GM21390 (cell line): ENCODE measurements around the gene ZBBX.

Experiments used
- ATAC-seq: cut with Tn5 transposase; IDR thresholded peaks from one replicate; pipeline ENCODE4 v1.9.1; 2021; ENCODE audit not compliant: unreplicated experiment

ZBBX gene

GRCh38 chr3:167318306-167318705 lies 61.8 kb downstream of the ZBBX start:
- no peak for ATAC-seq

DNA sequence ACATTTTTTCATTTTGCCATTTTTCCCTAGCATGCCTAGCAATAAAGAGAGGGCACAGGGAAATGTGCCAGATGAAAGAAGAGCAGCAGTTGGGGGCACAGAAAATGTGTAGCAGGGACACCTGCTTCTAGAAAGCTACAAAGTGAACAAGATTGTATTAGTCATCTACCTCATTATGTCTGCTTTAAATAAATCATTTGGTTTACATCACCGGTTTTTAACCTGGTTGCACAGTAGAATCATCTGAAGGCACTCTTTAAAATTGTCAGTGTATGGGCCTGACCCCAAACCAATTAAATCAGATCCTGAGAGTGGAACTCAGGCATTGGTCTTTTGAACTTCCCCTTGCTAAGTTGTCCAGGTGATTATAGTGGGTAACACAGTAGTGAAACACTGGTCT lies 73.8 kb downstream of the ZBBX start:
- no peak for ATAC-seq

DNA sequence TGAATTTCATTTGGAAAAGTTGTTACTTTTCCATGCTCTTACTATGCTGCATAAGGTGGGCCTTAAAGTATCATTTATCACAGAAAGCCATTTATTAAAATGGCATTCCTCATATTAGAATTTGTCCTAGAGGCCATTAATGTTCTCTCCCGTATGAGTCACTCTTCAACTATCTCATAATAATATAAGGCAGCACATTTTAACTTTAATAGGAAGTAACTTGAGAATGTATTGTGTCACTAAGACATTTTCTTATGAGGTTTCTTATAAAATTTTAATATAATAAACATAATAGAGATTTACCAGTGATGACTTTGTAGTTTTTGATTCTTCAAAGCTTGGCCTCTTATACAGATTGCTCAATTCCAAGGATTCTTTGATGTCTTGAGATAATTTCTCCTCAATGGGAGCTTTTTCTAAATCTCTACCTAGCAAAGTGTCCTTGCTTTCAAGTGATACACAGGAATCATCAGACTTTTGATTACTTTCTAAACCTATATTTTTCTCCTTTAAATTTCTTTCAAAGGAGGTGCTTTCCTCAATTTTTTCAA lies 74.7 kb downstream of the ZBBX start:
- ATAC-seq: no peak

DNA sequence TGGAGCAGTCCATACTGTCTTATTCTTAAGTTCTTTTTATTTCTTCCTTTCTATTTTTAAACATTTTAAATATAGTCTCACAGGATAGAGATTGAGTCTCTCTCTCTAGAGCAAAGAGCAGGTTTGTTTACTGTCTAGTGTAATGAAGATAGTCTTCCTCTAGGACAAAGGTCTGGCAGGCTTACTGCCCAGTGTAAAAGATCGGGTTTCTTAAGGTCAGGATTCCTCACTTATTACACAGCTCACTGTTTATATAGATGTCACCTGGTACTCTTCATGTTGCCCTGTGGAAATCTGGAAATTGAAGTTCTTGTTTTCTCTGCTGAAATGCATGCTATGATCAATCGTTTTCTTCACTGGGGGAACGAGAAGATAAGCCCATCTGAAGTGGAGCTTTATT lies 76.0 kb downstream of the ZBBX start:
- no peak for ATAC-seq

GRCh38 chr3:167302678-167303077 lies 77.4 kb downstream of the ZBBX start:
- ATAC-seq: no peak

DNA sequence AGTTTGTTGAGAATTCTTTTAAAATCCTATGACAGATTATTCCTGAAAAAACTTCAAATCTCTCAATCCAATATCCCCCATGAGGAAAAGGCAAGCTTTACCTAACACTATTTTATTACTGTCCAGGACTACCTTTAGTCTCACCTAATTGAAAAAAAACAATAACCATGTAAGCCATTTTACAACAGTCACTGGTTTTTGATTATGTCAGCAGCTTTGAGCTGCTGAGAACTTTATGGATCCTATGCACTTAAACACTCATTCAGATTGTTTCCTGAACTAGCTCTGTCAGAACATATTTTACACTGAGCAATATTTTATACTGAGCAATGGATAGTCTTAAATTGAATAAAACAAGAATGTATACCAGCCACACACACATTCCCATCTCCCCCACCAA lies 79.9 kb downstream of the ZBBX start:
- ATAC-seq: no peak

DNA sequence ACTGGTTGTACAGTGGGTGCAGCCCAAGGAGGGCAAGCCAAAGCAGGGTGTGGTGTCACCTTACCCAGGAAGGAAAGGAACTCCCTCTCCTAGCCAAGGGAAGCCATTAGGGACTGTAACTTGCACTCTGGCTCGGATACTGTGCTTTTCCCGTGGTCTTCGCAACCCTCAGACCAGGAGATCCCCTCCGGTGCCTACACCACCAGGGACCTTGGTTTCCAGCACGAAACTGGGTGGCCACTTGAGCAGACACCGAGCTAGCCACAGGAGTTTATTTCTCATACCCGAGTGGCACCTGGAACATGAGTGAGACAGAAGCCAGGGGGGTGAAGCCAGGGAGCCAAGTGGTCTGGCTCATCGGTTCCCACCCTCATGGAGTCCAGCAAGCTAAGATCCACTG lies 90.7 kb downstream of the ZBBX start:
- ATAC-seq: no peak

- ATAC-seq: no peak
Measured at GRCh38 chr3:167288737-167289136, 91.4 kb downstream of the ZBBX start.

DNA sequence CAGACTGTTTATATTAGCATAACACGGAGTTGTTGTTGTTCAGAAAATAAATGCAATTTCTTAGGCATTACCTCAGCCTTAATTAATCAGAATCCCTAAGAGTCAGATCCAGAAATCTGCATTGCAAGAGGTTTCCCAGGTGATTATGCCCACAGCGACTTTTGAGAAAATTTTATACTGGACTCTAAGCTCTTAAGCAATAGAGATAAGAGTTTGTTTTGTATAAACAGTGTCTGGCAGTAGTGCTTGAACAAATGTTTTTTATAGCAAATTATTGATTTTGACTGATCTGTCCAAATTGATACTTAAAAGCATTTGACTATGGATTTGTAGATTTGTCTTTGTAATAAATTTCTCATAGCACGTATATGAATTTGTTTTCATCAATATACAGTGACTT lies 92.8 kb downstream of the ZBBX start:
- no peak for ATAC-seq

- ATAC-seq: no peak
Measured at GRCh38 chr3:167274141-167274874, 105.8 kb downstream of the ZBBX start.

- no peak for ATAC-seq
Measured at GRCh38 chr3:167253037-167253436, 127.1 kb downstream of the ZBBX start.

DNA sequence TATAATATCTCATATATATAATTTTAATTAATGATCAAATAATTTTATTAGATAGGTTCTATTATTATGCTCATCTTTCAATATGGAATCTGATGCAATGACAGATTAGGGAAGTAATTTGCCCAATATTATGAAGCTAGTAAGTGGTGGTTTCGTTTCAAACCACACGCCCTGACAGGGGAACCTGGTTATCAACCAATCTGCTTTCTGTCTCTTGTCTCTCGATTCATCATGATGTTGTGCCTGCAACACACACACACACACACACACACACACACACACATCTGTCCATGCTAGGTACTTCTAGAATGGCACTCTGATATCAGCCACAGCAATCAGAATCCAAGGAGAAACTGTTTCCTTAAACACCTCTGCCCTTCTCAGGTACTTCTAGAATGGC lies 128.4 kb downstream of the ZBBX start:
- no peak for ATAC-seq

DNA sequence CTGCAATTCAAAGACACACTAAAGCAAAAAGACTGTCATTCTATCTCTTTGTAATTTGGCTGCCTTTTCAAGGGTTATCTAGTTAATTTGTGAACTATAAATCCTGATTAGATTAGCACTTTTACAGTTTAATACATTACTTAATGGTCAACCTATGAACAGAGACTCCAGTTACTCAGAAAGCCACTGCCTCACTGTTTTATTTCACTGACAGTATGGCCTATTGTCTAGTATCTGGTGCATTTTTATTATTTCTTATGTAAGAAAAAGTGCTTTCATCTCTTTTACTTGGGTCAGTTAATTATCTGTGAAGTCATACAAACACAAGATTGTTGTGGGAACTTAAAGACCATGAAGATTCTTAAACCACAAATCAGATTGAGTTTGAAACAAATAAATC lies 133.8 kb downstream of the ZBBX start:
- ATAC-seq: no peak

DNA sequence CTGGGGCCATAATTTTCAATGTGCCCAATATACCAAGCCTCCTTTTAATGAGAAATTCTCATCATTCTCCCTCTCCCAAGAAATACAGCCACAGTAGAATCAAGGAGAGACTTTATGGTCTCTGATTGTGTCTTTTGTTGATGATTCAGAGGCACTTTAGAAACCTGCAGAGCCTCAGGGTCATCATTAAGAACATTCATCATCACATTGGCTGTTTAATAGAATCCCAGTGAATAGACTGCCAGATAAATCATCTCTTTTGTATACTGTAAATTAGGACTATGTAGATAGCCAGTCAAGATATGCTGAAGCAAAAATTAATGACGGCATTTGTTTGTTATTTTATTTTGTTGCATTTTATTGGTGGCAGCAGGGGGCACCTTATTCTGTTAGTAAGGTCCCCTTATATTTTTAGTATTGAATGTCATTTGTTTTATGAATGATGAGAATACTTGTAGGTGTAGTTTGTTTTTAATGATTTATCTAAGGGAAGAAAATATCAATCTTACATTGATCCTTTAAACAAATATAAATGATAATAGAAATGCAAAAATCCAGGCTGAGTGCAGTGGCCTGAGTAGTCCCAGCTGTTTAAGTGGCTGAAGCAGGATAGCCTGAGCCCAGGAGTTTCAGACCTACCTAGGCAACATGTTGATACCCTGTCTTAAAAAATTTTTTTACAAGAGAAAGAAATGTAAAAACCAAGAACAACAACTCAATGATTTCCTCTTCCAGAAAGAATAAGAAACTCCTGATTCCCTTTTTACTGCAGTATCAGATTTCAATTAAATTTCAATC lies 138.8 kb downstream of the ZBBX start:
- ATAC-seq: no peak

DNA sequence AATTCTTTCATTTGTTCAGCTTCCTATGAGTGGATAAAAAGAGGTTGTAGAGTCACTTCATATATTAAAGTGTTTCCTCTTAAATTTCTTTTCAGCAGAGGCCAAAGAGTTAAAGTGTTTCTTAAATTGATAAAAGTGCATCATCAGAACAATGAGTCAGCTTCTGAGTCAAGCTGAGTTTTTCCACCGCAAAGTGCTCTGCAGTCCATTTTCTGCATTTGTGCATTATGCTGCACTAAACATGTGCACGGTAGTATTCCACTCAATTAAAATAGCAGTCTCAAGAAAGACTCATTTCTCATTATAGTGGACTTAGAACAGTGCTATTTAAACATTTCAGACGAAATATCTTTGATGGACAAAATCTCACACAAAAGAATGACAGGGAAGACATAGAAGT lies 152.0 kb downstream of the ZBBX start:
- ATAC-seq: no peak

DNA sequence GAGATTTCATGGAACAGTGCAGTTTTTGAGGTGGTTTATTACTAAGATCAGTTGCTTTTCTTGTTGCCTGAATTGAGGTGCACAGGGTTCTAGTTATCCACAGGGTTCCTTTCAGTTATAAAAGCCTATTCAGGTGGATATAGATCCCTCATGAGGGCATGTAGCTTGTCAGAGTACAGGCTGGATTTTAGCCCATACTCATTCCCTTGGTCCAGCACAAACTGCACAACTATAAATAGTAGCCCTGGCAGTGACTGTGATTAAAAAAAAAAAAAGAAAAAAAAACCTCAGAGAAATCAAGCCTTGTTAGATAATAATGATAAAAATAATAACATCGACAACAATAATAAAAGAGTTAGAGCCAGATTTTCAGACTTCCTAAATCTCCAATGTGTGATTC lies 154.3 kb downstream of the ZBBX start:
- no peak for ATAC-seq

GRCh38 chr3:167209011-167209410 lies 171.1 kb downstream of the ZBBX start:
- no peak for ATAC-seq

DNA sequence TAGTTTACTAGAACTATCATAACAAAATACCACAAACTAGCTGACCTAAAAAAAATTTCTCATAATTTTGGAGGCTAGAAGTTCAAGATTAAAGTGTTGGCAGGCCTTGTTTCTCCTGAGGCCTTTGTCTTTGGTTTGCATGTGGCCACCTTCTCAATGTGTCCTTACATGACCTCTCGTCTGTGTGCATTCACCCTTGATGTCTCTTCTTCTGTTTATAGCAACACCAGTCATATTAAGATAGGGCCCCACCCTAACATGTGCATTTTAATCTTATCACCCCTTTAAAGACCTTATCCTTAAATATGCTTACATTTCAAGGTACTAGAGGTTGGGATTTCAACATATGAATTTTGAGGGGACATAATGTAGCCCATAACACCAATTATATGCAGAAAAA lies 177.0 kb downstream of the ZBBX start:
- ATAC-seq: no peak

GRCh38 chr3:167198949-167199600 lies 181.0 kb downstream of the ZBBX start:
- no peak for ATAC-seq
